Subcutaneous adipose tissue (tissue), 4 donors: ENCODE measurements around the gene CDH2. TPM values are rescaled to one million over a fixed set of nuclear protein-coding genes. Genes with fewer than 3 reads are reported as not detected.

Experiments
- CTCF ChIP-seq: fragments of 450-650 bp; IDR thresholded peaks from one replicate; pipeline ENCODE4 v1.5.1; 2016; ENCODE audit warnings: low read depth, mild to moderate bottlenecking, control low read depth, antibody characterized with exemption, moderate library complexity
- total RNA-seq, 4 donors: library from RNA; depleted of rRNA; stranded (reverse); fragments of >200 nt; gene quantifications; one replicate each; pipeline ENCODE4 v1.1.0, GENCODE V29; 2016

Gene CDH2
- total RNA-seq, 4 donors from 2014 or later: 0.22 to 0.49 TPM; not detected in 2

GRCh38 chr18:28088477-28088876 lies 88.5 kb downstream of the CDH2 start:
- TF ChIP-seq CTCF: no peak

GRCh38 chr18:28086670-28087552 lies 90.0 kb downstream of the CDH2 start:
- no peak for TF ChIP-seq CTCF

GRCh38 chr18:28081516-28081915 lies 95.4 kb downstream of the CDH2 start:
- no peak for TF ChIP-seq CTCF

GRCh38 chr18:28080876-28081300 lies 96.0 kb downstream of the CDH2 start:
- TF ChIP-seq CTCF: no peak

GRCh38 chr18:28079883-28080282 lies 97.0 kb downstream of the CDH2 start:
- TF ChIP-seq CTCF: no peak

- TF ChIP-seq CTCF: no peak
Observed at GRCh38 chr18:28078849-28079248, 98.1 kb downstream of the CDH2 start.

- no peak for TF ChIP-seq CTCF
Observed at GRCh38 chr18:28078298-28078697, 98.6 kb downstream of the CDH2 start.
